GM20431 (cell line): ENCODE data around the gene PTPRU.

Experiments used
- in situ Hi-C: fragments of 300-500 bp; cut with MseI, MboI; formaldehyde crosslinking; loops from one replicate; pipeline ENCODE4 v1.15.0; 2020; ENCODE audit warnings: low sequenced_read_pairs; ENCODE audit not compliant: unreplicated experiment

PTPRU gene

DNA sequence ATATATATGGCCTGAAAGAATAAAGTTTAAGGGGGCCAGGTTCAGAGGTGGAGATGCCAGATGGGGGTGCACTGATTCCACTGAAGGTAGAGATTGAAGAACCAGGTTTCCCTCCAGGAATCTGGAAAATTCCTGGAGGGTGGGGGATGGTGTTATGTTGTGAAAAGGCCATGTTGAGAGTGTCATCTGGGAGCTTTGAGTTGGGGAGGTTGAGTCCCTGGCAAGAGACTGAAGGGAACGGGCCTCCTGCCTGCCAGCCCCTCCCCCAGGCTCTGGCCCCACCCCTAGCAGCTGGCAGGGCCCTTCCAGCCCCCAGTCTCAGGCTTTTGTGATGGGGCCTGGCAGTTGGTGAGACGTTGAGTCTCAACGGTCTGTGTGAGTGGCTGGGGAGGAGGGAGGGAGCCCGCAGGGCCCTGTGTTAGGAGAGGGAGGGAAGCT is 4.1 kb downstream of the PTPRU start:
- in situ Hi-C loops = loop anchor here (10.0 to 25.0 kb wide), 2 partner anchors 597 to 1464 kb away; no protein-coding TSS in a partner anchor

DNA sequence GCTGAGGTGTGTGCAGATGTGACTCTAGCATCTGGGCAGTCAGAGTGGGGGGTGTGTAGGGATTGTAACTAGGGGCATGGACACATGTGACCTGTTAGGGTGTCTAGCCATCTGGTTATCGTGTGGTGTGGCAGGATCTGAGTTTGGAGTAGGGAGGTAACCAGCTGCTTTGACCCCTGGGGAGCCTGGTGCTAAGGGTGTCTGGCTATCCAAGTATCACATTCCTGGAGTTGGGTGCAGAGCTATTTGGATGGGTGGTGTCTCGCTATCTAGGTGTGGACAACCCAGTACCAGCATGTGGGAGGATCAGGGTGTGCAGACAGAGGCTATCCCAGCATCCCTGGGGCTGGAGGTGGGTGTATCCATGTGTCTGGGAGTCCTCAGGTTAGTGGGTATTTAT is 4.7 kb downstream of the PTPRU start:
- in situ Hi-C loops = loop anchor here (10.0 to 25.0 kb wide), 2 partner anchors 596 to 1464 kb away; no protein-coding TSS in a partner anchor

DNA sequence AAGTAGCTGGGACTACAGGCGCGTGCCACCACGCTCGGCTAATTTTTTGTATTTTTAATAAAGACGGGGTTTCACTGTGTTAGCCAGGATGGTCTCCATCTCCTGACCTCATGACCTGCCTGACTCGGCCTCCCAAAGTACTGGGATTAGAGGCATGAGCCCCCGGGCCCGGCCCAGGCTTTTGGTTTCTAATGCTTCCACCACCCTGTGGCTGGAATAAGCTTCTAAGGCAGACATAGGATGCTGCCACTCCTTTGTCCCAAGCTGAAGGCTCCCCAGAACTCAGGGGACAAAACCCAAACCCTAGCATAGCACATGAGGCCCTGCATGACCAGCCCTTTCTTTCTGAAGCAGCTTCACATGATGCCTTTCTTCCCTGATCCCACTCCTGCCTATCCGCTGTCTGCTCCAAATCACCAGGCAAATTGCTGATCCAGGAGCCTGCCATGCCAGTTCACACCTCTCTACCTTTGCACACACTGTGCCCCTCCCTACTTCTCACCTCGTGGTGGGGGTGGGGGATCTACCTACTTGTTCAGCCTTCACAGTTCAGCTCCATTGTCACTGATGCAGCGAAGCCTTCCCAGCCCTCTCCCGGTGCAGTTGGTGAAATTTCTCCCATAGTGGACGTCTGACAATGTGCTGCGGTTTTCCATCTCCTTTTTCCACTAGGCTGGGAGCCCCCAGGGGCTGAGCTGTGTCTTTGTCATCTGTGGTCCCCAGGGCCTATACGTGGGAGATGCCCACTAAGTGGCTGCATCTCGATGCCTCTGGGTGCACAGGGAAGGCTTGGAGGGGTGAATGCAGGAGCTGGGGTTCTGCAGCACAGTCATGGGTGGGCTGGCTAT is 6.9 kb downstream of the PTPRU start:
- in situ Hi-C loops = loop anchor here (10.0 to 25.0 kb wide), 2 partner anchors 594 to 1462 kb away; no protein-coding TSS in a partner anchor

DNA sequence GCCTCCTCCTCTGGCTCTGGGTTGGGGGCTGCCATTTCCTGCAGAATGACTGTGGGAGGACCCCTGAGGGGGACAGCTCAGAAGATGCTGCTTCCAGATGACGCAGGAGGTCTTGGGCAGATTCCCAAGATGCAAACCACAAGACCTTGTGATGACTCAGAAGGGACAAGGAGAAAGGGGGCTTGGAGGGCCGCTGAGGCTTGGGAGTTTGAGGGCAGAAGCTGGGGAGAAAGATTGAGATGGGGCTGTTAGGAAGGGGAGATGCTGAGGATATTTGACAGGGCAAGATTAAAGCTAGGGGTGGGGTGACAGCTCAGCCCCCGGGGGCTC is 7.5 kb downstream of the PTPRU start:
- in situ Hi-C loops = loop anchor here (10.0 to 25.0 kb wide), 2 partner anchors 593 to 1461 kb away; no protein-coding TSS in a partner anchor

DNA sequence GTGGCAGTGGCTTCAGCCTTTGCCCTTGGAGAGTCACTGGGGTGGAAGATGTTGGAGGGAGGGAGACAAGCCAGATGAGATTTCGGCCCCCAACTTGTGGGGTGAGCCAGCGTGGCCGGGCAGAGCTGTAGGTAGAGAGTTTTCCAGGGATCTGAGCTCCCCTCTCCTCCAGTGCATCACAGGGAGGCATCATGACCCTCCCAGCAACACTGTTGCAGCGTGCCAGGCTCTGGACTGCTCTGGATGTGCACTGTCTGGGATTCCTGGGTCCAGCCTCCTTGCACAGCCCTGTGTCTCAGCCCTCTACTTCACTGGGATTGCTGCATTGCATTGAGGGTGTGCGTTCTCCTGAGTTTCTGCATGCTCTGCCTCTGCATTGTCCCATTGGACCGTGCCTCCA is 8.9 kb downstream of the PTPRU start:
- in situ Hi-C loops = loop anchor here (10.0 to 25.0 kb wide), 2 partner anchors 592 to 1460 kb away; no protein-coding TSS in a partner anchor

DNA sequence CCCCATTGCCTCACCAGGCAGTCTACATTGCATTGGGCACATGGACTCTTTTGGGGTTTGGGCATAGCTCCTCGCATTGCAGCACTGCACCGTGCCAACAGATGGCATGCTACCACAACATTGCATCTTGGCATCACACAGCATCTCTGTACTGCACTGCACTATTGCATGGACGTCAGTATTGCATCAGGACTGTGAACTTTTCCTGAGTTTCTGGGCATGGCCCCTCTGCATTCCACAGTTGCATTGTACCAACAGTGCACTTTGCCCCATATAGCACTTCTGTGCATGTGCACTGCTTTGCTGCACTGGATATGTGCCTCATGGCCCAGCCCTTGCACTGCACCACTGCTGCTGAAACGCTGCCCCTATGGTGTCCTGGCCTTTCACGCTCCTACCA is 9.6 kb downstream of the PTPRU start:
- in situ Hi-C loops = loop anchor here (10.0 to 25.0 kb wide), 2 partner anchors 591 to 1459 kb away; no protein-coding TSS in a partner anchor

DNA sequence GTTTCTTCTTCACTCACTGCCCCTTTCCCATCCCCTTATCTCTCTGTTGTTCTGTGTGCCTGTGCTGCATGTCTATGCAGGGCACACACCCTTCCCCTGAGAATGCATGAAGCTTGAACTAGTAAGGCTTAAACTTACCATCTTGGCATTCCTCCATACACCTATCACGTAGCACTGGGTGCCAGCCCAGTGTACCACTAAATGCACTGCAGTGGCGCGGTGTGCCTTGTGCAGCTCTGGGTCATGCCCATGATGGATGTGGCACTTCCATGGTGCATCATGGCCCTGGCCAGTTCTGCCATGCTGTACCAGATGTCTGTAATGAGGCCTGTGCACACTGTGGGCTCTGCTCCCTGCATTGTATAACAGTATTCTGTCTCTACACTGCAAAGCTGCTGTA is 10.7 kb downstream of the PTPRU start:
- in situ Hi-C loops = loop anchor here (10.0 to 25.0 kb wide), 2 partner anchors 590 to 1458 kb away; no protein-coding TSS in a partner anchor

DNA sequence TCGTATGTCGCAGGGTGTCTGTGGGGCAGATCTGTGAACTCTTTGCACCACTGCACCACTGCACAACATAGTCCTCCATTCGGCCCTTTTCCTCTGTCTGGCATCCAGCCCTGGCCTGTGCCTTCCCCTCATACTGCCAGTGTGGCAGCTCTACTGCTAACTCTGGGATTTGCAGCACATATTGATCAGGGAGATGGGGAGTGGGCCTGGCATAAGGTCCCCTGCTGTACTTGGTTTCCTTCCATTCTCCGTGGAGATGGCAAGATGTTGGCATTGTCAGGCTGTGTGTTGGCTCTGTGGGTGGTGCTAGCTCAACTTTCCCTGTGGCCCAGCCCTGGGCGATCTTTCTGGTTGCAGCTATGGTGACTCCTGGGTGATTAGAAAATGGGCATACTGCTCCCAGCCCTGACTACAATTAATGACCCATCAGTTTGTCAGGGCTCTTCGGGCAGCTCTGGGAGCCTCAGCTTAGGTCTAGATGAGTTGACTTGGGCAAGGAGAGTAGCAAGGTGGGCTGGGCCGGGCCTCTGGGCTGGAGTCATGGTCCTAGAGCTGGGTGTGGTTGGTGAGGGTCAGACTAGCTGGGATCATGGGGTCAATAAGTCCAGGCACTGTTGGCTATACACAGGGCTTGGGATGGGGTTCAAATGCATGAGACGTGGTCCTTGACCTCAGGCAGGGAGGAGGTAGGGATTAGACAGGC is 11.4 kb downstream of the PTPRU start:
- in situ Hi-C loops = loop anchor here (10.0 to 25.0 kb wide), 2 partner anchors 590 to 1457 kb away; no protein-coding TSS in a partner anchor

DNA sequence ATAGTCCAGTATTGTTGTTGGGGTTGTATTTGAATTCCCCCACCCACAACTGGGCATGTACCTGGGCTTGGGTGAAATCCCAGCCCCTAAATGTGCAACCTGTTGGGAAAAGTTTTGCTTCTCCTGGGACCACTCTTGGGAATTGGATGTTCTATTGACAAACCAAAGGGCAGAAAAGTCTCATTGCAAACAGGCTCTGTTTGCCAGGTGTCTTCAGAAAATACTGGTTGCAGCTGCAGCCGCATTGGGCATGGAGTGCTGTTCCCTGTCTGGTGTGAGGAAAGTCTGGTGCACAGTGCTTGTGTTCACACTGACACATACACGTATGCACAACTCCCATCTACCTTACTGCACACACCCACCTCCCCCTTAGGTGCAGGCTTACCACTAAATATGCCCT is 12.1 kb downstream of the PTPRU start:
- in situ Hi-C loops = loop anchor here (10.0 to 25.0 kb wide), 2 partner anchors 589 to 1456 kb away; no protein-coding TSS in a partner anchor

DNA sequence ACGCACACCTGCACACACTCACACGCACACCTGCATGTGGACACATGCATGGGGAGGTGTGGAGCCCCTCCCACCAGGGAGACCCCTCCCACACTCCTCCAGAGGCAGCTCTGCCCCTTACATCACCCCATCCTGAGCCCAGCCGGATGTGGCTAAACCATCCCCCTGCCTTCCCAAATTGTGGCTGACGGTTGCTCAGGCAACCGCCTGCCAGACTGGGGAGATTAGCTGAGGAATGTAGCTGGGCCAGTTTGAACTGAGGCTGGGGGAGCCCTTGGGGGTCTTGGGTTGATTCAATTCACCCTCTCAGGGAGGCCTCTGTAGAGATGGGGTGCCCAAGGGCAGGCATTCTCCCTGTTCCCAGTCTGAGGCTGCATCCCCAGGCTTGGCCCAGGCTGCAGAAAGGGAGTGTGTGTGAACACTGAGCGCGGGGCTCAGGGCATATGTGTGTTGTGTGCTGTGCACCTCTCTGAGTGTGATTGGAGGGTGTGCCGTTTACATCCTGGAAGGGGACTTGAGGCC is 12.9 kb downstream of the PTPRU start:
- in situ Hi-C loops = loop anchor here (10.0 to 25.0 kb wide), 2 partner anchors 588 to 1456 kb away; no protein-coding TSS in a partner anchor

DNA sequence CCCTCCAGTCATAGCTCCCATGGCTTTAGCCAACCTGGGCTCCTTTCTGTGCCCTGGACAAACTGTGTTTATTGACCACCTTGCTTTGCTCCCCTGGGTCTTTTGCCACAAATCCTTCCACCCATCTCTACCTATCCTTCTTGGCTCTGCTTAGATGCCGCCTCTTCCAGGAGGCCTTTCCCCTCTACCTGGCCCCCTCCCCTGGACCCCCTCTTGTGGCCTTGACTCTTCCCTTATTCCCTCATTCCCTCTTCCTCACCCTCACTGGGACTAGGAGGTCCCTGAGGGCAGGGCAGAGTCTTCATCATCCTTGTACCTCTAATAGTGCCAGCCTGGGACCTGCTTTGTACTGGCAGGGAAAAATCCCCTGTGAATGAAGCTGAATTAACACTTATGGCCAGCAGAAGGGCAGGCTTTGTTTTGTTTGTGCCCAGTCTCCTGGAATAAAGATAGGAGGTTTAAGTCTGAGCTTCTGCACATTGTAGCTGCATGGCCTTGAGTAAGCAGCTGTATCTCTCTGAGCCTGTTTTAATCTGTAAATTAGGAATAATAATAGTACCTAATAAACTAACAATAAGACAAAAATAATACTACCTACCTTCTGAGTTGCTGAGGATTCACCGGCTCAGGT is 13.7 kb downstream of the PTPRU start:
- in situ Hi-C loops = loop anchor here (10.0 to 25.0 kb wide), 2 partner anchors 587 to 1455 kb away; no protein-coding TSS in a partner anchor

DNA sequence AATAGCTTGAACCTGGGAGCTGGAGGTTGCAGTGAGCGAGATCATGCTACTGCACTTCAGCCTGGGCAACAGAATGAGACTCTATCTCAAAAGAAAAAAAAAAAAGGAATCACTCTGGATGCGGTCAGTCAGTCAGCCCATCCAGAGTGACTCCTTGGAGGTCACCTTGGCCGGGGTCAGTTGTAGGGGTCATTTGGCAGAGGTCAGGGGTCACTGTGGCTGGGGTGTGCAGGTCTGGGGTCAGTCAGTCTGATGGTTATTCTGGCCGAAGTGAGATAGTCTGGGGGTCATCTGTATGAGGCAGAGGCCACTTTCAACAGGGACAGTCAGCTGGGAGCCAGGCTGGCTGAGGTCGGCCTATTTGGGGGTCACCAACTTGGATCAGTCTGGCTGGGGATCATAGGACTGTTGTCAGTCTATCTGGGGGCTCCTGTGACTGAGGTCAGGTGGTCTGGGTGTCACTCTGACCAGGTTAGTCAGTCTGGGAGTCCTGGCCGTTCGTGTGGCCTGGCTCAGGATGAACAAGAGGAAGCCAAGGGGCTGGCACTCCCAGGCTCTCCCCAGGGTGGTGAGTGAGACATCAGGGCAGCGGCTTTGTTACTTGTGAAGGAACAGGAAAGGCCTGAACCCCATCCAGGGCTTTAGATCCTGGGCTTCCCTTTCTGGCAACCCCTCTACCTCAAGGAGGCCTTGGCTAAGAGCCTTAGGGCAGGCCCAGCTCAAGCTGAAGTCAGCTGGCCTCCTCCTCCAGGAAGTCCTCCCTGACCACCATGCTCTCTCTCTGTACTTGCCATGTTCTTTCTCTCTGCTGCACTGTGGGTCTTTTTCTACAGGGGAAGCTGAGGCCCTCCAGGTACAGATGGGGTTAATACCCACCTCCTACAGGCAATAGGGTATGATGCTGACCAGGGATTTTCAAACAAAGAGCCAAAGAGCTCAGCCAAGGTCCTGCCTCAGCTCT is 15.1 kb downstream of the PTPRU start:
- in situ Hi-C loops = no loop called here

DNA sequence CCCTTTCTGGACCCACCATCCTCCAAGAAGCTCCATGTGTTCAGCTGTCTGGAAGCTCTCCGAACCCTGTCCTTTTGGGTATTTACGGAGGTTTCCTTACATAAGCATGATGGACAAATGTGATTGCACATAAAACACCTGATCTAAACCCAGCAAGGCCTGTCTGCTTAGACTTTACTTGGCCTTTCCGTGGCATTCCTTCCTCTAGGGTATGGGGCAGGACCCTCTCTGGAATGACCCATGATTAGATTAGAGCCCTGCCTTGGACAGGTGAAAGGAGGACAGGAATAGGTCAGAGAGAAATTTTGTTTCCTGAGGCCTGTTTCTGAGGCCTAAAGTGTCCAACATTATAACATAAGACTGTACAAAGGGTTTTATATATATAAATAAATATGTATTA is 16.9 kb downstream of the PTPRU start:
- in situ Hi-C loops = no loop called here

DNA sequence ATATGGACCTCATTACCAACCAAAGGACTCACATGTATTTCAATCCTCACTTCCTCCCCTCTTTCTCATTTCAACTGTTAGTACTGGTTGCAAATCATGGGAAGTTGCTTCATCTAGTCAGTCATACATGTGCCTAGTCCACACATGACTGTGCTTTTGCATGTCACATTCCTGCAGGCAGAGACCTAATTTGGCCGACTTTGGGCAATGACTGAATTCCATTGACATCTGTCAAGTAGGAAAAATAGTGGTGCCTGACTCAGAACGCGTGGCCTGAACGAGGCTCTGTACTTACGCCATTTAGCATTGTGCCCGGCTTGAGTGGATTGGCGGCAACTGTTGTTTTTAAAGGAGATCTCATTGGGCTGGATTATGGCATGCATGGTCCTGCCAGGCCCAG is 18.0 kb downstream of the PTPRU start:
- in situ Hi-C loops = no loop called here

DNA sequence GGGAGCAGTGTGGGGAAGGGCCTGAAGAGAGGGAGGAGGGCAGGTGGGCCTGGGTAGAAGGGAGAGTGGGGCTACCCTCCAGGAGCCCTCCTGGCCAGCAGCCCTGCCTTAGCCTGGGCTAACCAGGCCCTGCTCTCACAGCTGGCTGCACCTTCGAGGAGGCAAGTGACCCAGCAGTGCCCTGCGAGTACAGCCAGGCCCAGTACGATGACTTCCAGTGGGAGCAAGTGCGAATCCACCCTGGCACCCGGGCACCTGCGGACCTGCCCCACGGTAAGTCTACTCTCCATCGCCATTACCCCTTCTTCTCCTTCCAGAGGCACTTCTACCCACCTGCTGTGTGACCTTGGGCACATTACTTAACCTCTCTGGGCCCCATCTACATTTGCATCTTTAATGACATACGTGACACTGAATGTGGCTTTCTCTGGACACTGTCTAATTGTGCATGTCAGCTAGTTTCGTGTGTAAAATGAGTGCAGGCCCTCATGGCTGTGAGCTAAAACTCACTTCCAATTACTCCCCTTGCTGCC is 18.9 kb downstream of the PTPRU start:
- in situ Hi-C loops = no loop called here

DNA sequence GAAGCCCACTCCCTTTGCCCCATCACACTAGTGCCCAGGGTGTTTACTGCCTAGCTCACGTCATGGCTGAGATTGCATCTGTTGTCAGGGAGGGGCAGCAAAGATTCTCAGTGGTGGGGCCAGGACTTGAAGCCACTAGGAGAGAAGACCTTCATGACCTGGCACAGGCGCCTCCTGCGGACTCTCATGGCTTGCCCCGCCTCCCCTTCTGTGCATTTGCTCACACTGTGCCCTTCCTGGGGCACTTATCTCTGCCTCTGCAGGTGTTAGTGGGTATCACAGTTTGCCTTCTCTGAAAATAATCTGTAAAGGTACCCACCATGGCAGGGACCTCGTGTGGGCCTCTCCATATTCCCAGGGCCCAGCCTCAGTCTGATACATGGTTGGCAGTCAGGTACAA is 20.1 kb downstream of the PTPRU start:
- in situ Hi-C loops = no loop called here

DNA sequence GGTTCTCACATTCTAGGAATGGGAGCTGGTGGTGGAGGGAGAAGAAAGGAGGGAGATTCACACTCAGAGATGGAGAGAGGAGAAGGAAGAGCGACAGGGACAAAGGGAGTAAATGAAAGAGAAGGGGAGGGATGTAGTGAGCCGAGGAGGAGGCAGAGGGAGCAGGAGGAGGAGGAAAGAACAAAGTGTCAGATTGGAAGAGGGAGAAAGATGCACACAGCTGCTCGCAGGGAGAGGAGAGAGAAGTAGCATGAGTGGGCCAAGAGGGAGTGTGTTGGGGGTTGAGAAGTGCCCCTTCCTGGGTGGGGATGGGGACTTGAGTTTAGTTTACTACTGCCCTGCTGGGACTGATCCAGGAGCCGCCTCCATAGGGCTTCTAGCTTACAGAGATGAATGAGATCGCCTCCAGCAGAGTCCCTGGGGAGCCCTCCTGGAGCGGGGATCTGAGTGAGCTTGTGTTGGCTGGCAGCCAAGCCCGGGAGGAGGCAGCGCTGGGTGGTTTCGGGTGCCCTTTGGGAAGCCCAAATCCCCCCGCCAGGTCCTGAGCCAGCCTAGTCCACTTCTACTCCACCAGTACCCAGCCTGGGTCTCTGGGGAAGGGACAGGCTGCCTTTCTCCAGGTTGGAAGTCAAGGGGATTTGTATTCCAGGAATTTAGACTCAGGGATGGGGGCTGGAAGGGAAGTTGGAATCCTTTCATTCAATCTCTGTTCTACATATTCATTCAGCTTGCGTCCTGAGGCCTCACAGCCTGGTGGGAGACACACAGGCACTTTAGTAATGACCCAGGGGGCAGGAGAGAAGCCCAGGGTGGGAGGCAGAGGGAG is 20.9 kb downstream of the PTPRU start:
- in situ Hi-C loops = no loop called here
